PC-3 (cell line): Measurements from ENCODE around the gene SANBR.

Source experiments
- EZH2 ChIP-seq: fragments of 300-600 bp; sonication (generic); IDR thresholded peaks from one replicate; pipeline ENCODE4 v1.6.1; 2017; ENCODE audit warnings: antibody characterized with exemption, mild to moderate bottlenecking, low read length; ENCODE audit not compliant: unreplicated experiment
- TF ChIP-seq, protein P1 (sequence below): fragments of 300-600 bp; sonication (generic); conservative IDR thresholded peaks from 2 replicates; pipeline ENCODE4 v1.5.1; 2017; ENCODE audit warnings: antibody characterized with exemption, low read depth, mild to moderate bottlenecking, low read length

DNA sequence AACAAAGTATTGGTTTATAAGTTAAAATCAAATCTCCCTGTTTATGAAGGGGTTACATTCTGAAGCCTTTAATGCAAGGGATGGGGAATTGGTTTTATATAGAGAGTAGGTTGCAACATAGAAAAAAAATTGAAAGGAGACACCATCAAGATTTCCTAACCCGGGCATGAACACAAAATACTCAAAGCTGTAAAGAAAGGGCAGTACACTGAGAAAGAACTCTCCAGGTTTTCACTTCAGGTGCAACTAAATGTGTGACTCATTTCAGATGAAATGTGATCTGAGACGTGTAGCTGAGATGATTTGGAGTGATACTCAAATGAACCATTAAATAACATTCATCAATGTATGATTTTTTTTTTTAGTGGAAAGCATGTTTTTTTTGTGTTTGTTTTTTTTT, 43.6 kb downstream of the SANBR start:
- TF ChIP-seq, protein P1, sequence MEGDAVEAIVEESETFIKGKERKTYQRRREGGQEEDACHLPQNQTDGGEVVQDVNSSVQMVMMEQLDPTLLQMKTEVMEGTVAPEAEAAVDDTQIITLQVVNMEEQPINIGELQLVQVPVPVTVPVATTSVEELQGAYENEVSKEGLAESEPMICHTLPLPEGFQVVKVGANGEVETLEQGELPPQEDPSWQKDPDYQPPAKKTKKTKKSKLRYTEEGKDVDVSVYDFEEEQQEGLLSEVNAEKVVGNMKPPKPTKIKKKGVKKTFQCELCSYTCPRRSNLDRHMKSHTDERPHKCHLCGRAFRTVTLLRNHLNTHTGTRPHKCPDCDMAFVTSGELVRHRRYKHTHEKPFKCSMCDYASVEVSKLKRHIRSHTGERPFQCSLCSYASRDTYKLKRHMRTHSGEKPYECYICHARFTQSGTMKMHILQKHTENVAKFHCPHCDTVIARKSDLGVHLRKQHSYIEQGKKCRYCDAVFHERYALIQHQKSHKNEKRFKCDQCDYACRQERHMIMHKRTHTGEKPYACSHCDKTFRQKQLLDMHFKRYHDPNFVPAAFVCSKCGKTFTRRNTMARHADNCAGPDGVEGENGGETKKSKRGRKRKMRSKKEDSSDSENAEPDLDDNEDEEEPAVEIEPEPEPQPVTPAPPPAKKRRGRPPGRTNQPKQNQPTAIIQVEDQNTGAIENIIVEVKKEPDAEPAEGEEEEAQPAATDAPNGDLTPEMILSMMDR = no peak
- TF ChIP-seq EZH2 = no peak
